Natural killer cell (primary cell): ENCODE data around the gene CHN2. TPM values are rescaled to one million over a fixed set of nuclear protein-coding genes. Genes with fewer than 3 reads are reported as not detected.

ENCODE experiments used
- ATAC-seq, 3 donors: fragments of 150-1000 bp in 2 of 3; fragments of 200-7000 bp in 1 of 3; cut with Tn5 transposase; 1 replicate in 1 of 3; 2 replicates in 2 of 3; pipeline ENCODE4 v1.10.0; 2021; ENCODE audit warnings: mild to moderate bottlenecking in 2 of 3, moderate library complexity in 2 of 3
- DNase-seq, 2 donors: peaks; one replicate each; pipeline versions ENCODE4 v3.0.0 to v3.0.0-alpha.2; 2013 to 2021; ENCODE audit warnings: mixed read lengths in 1 of 2
- H3K27ac ChIP-seq: one replicate; pipeline ENCODE4 v1.5.1; 2013; ENCODE audit warnings: mild to moderate bottlenecking, low read length
- H3K27me3 ChIP-seq: one replicate; pipeline ENCODE4 v1.6.1; 2013; ENCODE audit warnings: low read length; ENCODE audit not compliant: control insufficient read depth, insufficient read depth
- H3K36me3 ChIP-seq: one replicate; pipeline ENCODE4 v1.6.1; 2013; ENCODE audit warnings: low read length; ENCODE audit not compliant: control insufficient read depth, insufficient read depth
- H3K4me1 ChIP-seq: one replicate; pipeline ENCODE4 v1.6.1; 2013; ENCODE audit warnings: low read length; ENCODE audit not compliant: control insufficient read depth, insufficient read depth
- H3K4me3 ChIP-seq: one replicate; pipeline ENCODE4 v1.5.1; 2013; ENCODE audit warnings: low read length
- H3K9me3 ChIP-seq: one replicate; pipeline ENCODE4 v1.6.1; 2013; ENCODE audit warnings: low read length; ENCODE audit not compliant: control insufficient read depth, insufficient read depth
- H3K27ac Mint-ChIP-seq, 2 donors: one replicate each; pipeline ENCODE4 v1.8.0; 2022; ENCODE audit warnings: mild to moderate bottlenecking in 2 of 2, mixed read lengths in 2 of 2, moderate library complexity in 1 of 2
- H3K27me3 Mint-ChIP-seq, 2 donors: one replicate each; pipeline ENCODE4 v1.8.0; 2022; ENCODE audit warnings: low read depth in 2 of 2, mixed read lengths in 2 of 2
- H3K36me3 Mint-ChIP-seq: one replicate; pipeline ENCODE4 v1.8.0; 2022; ENCODE audit warnings: mixed read lengths
- H3K4me1 Mint-ChIP-seq, 2 donors: one replicate each; pipeline ENCODE4 v1.8.0; 2022; ENCODE audit warnings: mixed read lengths in 2 of 2
- H3K4me3 Mint-ChIP-seq: one replicate; pipeline ENCODE4 v1.8.0; 2022; ENCODE audit warnings: mild to moderate bottlenecking, moderate library complexity, mixed read lengths
- H3K9me3 Mint-ChIP-seq, 2 donors: one replicate each; pipeline ENCODE4 v1.8.0; 2022; ENCODE audit warnings: mixed read lengths in 2 of 2
- whole genome bisulfite sequencing: methylation state at CpG from one replicate; pipeline ENCODE4 v1.1.7; 2013; ENCODE audit warnings: missing lambda C conversion rate; ENCODE audit not compliant: insufficient coverage; 5-methylcytosine and 5-hydroxymethylcytosine counted together
- intact Hi-C: fragments of 100-400 bp; cut with micrococcal nuclease; formaldehyde crosslinking; loops from one replicate; pipeline ENCODE4 v1.14.2; 2022
- total RNA-seq, 4 donors: library from RNA; stranded (reverse); fragments of 120-200 nt in 1 of 4; gene quantifications; one replicate each; pipeline versions ENCODE4 v1.2.3 to v1.2.4, GENCODE V29; 2013 to 2022
- TF ChIP-seq, protein P1 (sequence below): fragments of 200-600 bp; IDR thresholded peaks from one replicate; pipeline ENCODE4 v1.8.0; 2022; ENCODE audit warnings: antibody characterized with exemption

Gene CHN2
- total RNA-seq, 3 donors from 2014 or later (not counting 1 experiment from before 2014, with no cell fraction given), result 23.2 to 40.6 (median 30.2) TPM

DNA sequence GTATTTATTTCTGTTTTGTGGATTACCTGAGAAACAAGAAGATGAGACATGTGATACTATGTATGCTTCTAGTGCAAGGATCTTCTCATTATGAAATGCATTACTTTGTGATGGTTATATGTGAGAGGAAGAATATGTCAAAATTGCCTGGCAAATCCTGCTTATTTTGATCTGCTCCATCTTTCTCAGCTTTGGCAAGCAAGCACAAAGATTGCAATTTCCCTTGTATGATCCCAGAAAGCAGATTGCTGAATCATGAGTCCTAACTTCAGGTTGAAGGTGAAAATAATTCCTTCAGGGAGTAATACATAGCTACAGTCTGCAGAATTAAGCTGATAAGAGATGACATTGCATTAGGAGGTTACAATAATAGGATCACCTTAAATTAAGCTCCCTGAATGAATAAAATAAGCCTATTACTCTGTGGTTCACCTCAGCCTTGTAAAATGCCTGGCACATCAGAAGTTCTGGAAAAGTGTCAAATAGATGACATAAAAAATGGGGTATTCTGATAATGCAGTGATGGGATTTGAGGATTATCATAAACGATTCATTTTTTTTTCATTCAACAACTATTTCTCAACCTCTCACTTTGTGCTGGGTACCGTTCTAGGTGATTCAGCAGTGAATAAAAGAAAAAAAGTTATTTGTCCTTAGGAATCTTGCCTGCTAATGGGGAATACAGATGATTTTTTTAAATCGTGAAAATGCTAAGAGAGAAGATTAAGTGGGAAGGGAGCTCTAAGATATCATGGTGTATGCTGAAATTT, 120.7 kb downstream of the CHN2 start:
- no peak overlapping the region for H3K4me3 ChIP-seq
- DNase-seq (no peak), ATAC-seq (no peak)
- H3K27me3 Mint-ChIP-seq, result no peaks in the 10 kb centered on the region
- peaks cover 10% of the 10 kb centered on the region for H3K4me1 ChIP-seq
- no peaks in the 10 kb centered on the region for H3K9me3 ChIP-seq
- no peaks in the 10 kb centered on the region for H3K36me3 ChIP-seq
- peaks cover 25 to 28% of the 10 kb centered on the region in 2 donors for H3K4me1 Mint-ChIP-seq
- intact Hi-C loops, result no loop called here
- TF ChIP-seq, protein P1, sequence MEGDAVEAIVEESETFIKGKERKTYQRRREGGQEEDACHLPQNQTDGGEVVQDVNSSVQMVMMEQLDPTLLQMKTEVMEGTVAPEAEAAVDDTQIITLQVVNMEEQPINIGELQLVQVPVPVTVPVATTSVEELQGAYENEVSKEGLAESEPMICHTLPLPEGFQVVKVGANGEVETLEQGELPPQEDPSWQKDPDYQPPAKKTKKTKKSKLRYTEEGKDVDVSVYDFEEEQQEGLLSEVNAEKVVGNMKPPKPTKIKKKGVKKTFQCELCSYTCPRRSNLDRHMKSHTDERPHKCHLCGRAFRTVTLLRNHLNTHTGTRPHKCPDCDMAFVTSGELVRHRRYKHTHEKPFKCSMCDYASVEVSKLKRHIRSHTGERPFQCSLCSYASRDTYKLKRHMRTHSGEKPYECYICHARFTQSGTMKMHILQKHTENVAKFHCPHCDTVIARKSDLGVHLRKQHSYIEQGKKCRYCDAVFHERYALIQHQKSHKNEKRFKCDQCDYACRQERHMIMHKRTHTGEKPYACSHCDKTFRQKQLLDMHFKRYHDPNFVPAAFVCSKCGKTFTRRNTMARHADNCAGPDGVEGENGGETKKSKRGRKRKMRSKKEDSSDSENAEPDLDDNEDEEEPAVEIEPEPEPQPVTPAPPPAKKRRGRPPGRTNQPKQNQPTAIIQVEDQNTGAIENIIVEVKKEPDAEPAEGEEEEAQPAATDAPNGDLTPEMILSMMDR, result no peak
- peaks cover 0 to 3% of the 10 kb centered on the region in 2 donors for H3K9me3 Mint-ChIP-seq
- no peaks in the 10 kb centered on the region for H3K36me3 Mint-ChIP-seq
- H3K27ac ChIP-seq, result no peak overlapping the region
- H3K27me3 ChIP-seq, result no peaks in the 10 kb centered on the region
- H3K4me3 Mint-ChIP-seq, result no peak overlapping the region
- no peak overlapping the region for H3K27ac Mint-ChIP-seq
- WGBS, result 90% methylated on average over 1 of the region's 3 CpGs

DNA sequence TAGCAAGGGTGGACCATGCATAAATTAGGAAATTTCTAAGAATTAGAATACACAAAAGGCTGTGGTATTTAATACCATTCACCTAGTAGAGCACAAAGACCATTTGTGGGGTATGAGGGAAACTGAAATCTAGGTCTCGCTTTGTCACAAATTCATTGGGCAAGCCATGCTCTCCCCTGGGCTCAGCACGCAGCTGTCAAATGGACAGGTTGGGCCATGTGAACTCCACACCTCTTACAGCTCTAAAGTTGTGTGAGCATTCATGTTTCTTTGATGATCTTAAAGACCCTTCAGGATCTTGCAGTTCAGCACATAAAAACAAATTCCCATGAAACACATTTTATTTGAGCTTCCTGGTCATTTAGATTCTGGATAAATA, 121.3 kb downstream of the CHN2 start:
- DNase-seq, result no peak
- H3K27me3 Mint-ChIP-seq, result no peaks in the 10 kb centered on the region
- no peak overlapping the region for H3K4me3 Mint-ChIP-seq
- peaks cover 0 to 3% of the 10 kb centered on the region in 2 donors for H3K9me3 Mint-ChIP-seq
- TF ChIP-seq, protein P1, result no peak
- peaks cover 31 to 33% of the 10 kb centered on the region in 2 donors for H3K4me1 Mint-ChIP-seq
- H3K27ac Mint-ChIP-seq, result no peak overlapping the region
- H3K27ac ChIP-seq, result no peak overlapping the region
- ATAC-seq, result no peak
- no peaks in the 10 kb centered on the region for H3K36me3 Mint-ChIP-seq
- intact Hi-C loops, result no loop called here
- H3K4me1 ChIP-seq, result peaks cover 14% of the 10 kb centered on the region
- 96% methylated on average over 2 of the region's 2 CpGs for WGBS
- no peaks in the 10 kb centered on the region for H3K36me3 ChIP-seq
- no peak overlapping the region for H3K4me3 ChIP-seq
- H3K27me3 ChIP-seq, result no peaks in the 10 kb centered on the region
- H3K9me3 ChIP-seq, result no peaks in the 10 kb centered on the region

DNA sequence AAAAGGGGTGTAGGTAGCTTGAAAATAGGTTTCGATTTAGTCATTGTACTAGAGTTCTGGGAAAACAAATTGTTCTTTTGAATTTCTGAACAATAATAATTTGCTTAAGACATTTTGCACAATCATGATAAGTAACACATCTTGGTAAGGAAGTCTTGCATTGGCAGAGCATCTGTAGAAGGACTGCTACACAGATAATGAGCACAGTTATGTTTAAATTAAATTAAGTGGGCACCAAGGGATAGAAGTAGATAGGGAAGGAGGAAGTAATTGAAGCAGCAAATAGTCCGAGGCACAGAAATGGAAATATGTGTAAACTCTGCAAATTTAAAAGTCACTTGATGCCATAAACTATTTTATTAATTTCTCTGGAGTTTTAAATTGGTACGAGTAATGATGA, 122.4 kb downstream of the CHN2 start:
- H3K27me3 ChIP-seq, result no peaks in the 10 kb centered on the region
- no peak overlapping the region for H3K27ac ChIP-seq
- H3K27me3 Mint-ChIP-seq, result no peaks in the 10 kb centered on the region
- no peaks in the 10 kb centered on the region for H3K9me3 Mint-ChIP-seq
- H3K36me3 ChIP-seq, result no peaks in the 10 kb centered on the region
- no peaks in the 10 kb centered on the region for H3K9me3 ChIP-seq
- no peak for DNase-seq
- 77% methylated on average over 3 of the region's 3 CpGs for WGBS
- no peak overlapping the region for H3K27ac Mint-ChIP-seq
- H3K4me1 ChIP-seq, result peaks cover 14% of the 10 kb centered on the region
- TF ChIP-seq, protein P1, result no peak
- H3K4me1 Mint-ChIP-seq, result peaks cover 25 to 29% of the 10 kb centered on the region in 2 donors
- no peak overlapping the region for H3K4me3 ChIP-seq
- H3K36me3 Mint-ChIP-seq, result no peaks in the 10 kb centered on the region
- intact Hi-C loops, result no loop called here
- H3K4me3 Mint-ChIP-seq, result no peak overlapping the region
- no peak for ATAC-seq
